Sigmoid colon (tissue), 4 donors: ENCODE data around the gene NUPR2.

Source experiments
- CTCF ChIP-seq, 4 experiments: fragments of 450-650 bp in 3 of 4; fragments of 200-600 bp in 1 of 4; IDR thresholded peaks; one replicate each; pipeline ENCODE4 v1.5.1; 2016 to 2019; ENCODE audit warnings: antibody characterized with exemption in 4 of 4, mild to moderate bottlenecking in 3 of 4, moderate library complexity in 2 of 4
- EP300 ChIP-seq, 4 donors: sonication (generic); formaldehyde crosslinking; IDR thresholded peaks; one replicate each; pipeline ENCODE4 v1.6.1; 2017; ENCODE audit warnings: antibody characterized with exemption in 4 of 4
- POLR2A ChIP-seq, 2 donors: fragments of 450-650 bp; IDR thresholded peaks; one replicate each; pipeline ENCODE4 v1.6.1; 2016; ENCODE audit warnings: antibody characterized with exemption in 2 of 2, mild to moderate bottlenecking in 2 of 2, moderate library complexity in 2 of 2
- POLR2AphosphoS5 ChIP-seq, 4 donors: sonication (generic); formaldehyde crosslinking; IDR thresholded peaks; one replicate each; pipeline ENCODE4 v1.6.1; 2017; ENCODE audit warnings: antibody characterized with exemption in 4 of 4

- TF ChIP-seq CTCF (IDR thresholded peaks at IDR 0.05) (no peak), POLR2A (IDR thresholded peaks at IDR 0.05) (no peak), EP300 (IDR thresholded peaks at IDR 0.05) (no peak), POLR2AphosphoS5 (IDR thresholded peaks at IDR 0.05) (no peak)
Observed at GRCh38 chr7:56083150-56083785, 32.9 kb downstream of the NUPR2 start.
